ENCODE data around the gene CGRRF1. TPM values are rescaled to one million over a fixed set of nuclear protein-coding genes. Genes with fewer than 3 reads are reported as not detected.
A peak's percentile ranks its signal among the peaks of the same experiment; 100 is the strongest.

Gene CGRRF1
- total and polyA plus RNA-seq, 2 of the 13 experiments (the other 11 are each of a cell fraction or from before 2014, with no cell fraction given) = 16.8 to 18.2 TPM

DNA sequence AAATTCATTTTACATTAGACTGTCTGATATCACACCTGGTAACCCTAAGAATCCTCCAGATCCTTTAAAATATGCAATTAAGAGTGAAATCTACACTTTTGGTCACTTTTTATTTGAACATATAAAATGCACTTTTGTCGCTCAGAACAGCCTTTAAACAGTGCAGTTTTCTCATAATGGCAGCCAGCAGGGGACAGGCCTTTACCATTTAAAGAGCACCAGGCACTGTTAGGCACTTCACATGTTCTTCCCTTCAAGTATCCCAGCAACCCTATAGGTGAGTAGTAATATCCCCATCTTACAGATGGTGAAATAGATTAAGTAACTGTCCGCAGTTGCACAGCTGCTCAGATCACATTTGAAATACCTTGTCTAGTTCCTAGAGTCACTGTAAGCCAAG is 45.9 kb downstream of the CGRRF1 start (continued):
- TF ChIP-seq ZNF160 (CRISPR knock-in tag; IDR thresholded peaks at IDR 0.05) (no peak), ZNF614 (CRISPR knock-in tag; IDR thresholded peaks at IDR 0.05; ENCODE audit: borderline replicate concordance) (no peak), ZC3H4 (CRISPR knock-in tag; IDR thresholded peaks at IDR 0.05; ENCODE audit: borderline replicate concordance) (no peak), SAP130 (CRISPR knock-in tag; IDR thresholded peaks at IDR 0.05; ENCODE audit: low read depth) (no peak), ZNF337 (CRISPR knock-in tag; IDR thresholded peaks at IDR 0.05; ENCODE audit: borderline replicate concordance, low read depth) (no peak)

- H3K36me3 ChIP-seq (replicated peaks in 1 of 2; ENCODE audit: control insufficient read depth in 1 of 2, insufficient read depth in 2 of 2, low read length in 2 of 2) = no peaks in the 10 kb centered on the region
- H3K27me3 ChIP-seq (ENCODE audit: control insufficient read depth in 1 of 2, insufficient read depth in 2 of 2, low read length in 2 of 2) = no peaks in the 10 kb centered on the region
- H3K9me3 ChIP-seq (ENCODE audit: low read length) = no peaks in the 10 kb centered on the region
- H3K4me2 ChIP-seq (ENCODE audit: low read depth, low read length) = peak overlapping the region; percentile 48
- intact Hi-C loops (cut with micrococcal nuclease; ENCODE audit: unreplicated experiment) = no loop called here
- in situ Hi-C loops (cut with HindIII; ENCODE audit: extremely low pct_ligation_motif_present, low pct_unique_long_range_greater_than_20kb) = no loop called here
- H3K4me3 ChIP-seq (replicated peaks in 1 of 3; ENCODE audit: insufficient read depth in 1 of 3, low read depth in 2 of 3, low read length in 3 of 3) = peak overlapping the region in 1 of 3 experiments; percentile 29; a peak in 1 of 6 replicates
- H3K4me1 ChIP-seq (ENCODE audit: insufficient read depth, low read length) = peaks cover 17% of the 10 kb centered on the region
- no TSS peak for BruUV-seq (replicated peaks)
- ATAC-seq (peak; percentile 96), FAIRE-seq (peak; percentile 94), DNase-seq (ENCODE audit: low spot score) (peak; percentile 60)
- peak overlapping the region; percentile 38 for H3K9ac ChIP-seq (ENCODE audit: insufficient read depth, low read depth, low read length)
- H4K20me1 ChIP-seq (ENCODE audit: insufficient read depth, low read length) = no peaks in the 10 kb centered on the region
- ChIA-PET CTCF (ENCODE audit: low intra/inter-chr PET ratio, low total read pairs) (no interaction called here), POLR2A (interaction anchor here (0.7 to 1.9 kb wide), 4 partner anchors 10 to 49 kb away, joined by 3 to 17 read pairs (median 4); partner anchors contain the start of gene SAMD4A)
- H3K27ac ChIP-seq (ENCODE audit: extremely low read length, insufficient read depth, low read length) = no peak overlapping the region
- WGBS (ENCODE audit: low lambda C conversion rate) = 19% methylated on average over 8 of the region's 9 CpGs
- peak overlapping the region; percentile 13 for H2AFZ ChIP-seq (ENCODE audit: low read length)
- no peaks in the 10 kb centered on the region for H3K79me2 ChIP-seq (ENCODE audit: insufficient read depth, low read length)
- TF ChIP-seq MTA1 (CRISPR knock-in tag; IDR thresholded peaks at IDR 0.05; ENCODE audit: borderline replicate concordance) = no peak
- TF ChIP-seq MATR3 (CRISPR knock-in tag; IDR thresholded peaks at IDR 0.05) = no peak
- no peak for TF ChIP-seq ZNF251 (CRISPR knock-in tag; IDR thresholded peaks at IDR 0.05)
- TF ChIP-seq ZNF282 (IDR thresholded peaks at IDR 0.05; ENCODE audit: partially characterized antibody) = no peak
- TF ChIP-seq ZC3H13 (CRISPR knock-in tag; IDR thresholded peaks at IDR 0.05) = no peak
- 0 out of 3 replicates have a peak, but pooled peaks have one; percentile 19 for TF ChIP-seq MXI1 (IDR thresholded peaks at IDR 0.05; ENCODE audit: borderline replicate concordance, low read depth, low read length)
- no peak for TF ChIP-seq ZNF17 (CRISPR knock-in tag; IDR thresholded peaks at IDR 0.05)
- TF ChIP-seq PCBP1 (IDR thresholded peaks at IDR 0.05; ENCODE audit: borderline replicate concordance, low read depth, low read length) = no peak
- TF ChIP-seq ZFP41 (CRISPR knock-in tag; IDR thresholded peaks at IDR 0.05; ENCODE audit: borderline replicate concordance) = no peak
- TF ChIP-seq, protein P1, sequence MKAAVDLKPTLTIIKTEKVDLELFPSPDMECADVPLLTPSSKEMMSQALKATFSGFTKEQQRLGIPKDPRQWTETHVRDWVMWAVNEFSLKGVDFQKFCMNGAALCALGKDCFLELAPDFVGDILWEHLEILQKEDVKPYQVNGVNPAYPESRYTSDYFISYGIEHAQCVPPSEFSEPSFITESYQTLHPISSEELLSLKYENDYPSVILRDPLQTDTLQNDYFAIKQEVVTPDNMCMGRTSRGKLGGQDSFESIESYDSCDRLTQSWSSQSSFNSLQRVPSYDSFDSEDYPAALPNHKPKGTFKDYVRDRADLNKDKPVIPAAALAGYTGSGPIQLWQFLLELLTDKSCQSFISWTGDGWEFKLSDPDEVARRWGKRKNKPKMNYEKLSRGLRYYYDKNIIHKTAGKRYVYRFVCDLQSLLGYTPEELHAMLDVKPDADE (CRISPR knock-in tag; IDR thresholded peaks at IDR 0.05) = no peak
- no peak for TF ChIP-seq KDM6A (CRISPR knock-in tag; IDR thresholded peaks at IDR 0.05; ENCODE audit: low read depth)
- TF ChIP-seq, protein P2, sequence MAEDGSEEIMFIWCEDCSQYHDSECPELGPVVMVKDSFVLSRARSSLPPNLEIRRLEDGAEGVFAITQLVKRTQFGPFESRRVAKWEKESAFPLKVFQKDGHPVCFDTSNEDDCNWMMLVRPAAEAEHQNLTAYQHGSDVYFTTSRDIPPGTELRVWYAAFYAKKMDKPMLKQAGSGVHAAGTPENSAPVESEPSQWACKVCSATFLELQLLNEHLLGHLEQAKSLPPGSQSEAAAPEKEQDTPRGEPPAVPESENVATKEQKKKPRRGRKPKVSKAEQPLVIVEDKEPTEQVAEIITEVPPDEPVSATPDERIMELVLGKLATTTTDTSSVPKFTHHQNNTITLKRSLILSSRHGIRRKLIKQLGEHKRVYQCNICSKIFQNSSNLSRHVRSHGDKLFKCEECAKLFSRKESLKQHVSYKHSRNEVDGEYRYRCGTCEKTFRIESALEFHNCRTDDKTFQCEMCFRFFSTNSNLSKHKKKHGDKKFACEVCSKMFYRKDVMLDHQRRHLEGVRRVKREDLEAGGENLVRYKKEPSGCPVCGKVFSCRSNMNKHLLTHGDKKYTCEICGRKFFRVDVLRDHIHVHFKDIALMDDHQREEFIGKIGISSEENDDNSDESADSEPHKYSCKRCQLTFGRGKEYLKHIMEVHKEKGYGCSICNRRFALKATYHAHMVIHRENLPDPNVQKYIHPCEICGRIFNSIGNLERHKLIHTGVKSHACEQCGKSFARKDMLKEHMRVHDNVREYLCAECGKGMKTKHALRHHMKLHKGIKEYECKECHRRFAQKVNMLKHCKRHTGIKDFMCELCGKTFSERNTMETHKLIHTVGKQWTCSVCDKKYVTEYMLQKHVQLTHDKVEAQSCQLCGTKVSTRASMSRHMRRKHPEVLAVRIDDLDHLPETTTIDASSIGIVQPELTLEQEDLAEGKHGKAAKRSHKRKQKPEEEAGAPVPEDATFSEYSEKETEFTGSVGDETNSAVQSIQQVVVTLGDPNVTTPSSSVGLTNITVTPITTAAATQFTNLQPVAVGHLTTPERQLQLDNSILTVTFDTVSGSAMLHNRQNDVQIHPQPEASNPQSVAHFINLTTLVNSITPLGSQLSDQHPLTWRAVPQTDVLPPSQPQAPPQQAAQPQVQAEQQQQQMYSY (CRISPR knock-in tag; IDR thresholded peaks at IDR 0.05) = no peak
- TF ChIP-seq SNAI1 (CRISPR knock-in tag; IDR thresholded peaks at IDR 0.05; ENCODE audit: borderline replicate concordance) = no peak
- peak; percentile 64 for TF ChIP-seq SAP130 (CRISPR knock-in tag; IDR thresholded peaks at IDR 0.05; ENCODE audit: low read depth)
- TF ChIP-seq ZEB1 (IDR thresholded peaks at IDR 0.05; ENCODE audit: insufficient replicate concordance, low read depth) = no peak
- TF ChIP-seq HHEX (CRISPR knock-in tag; IDR thresholded peaks at IDR 0.05) = no peak
- no peak for TF ChIP-seq ZNF235 (CRISPR knock-in tag; IDR thresholded peaks at IDR 0.05; ENCODE audit: borderline replicate concordance)
Observed at GRCh38 chr14:54556535-54556934, 46.8 kb downstream of the CGRRF1 start.

Measured in HepG2 (cell line).